SH-SY5Y (cell line): ENCODE measurements around the gene EXD3.
A peak's percentile ranks its signal among the peaks of the same experiment; 100 is the strongest.

ENCODE experiments used
- GATA2 ChIP-seq: IDR thresholded peaks from 2 replicates; pipeline ENCODE4 v1.6.1; 2011; ENCODE audit warnings: mild to moderate bottlenecking, low read depth, low read length
- GATA3 ChIP-seq: IDR thresholded peaks from 2 replicates; pipeline ENCODE4 v1.6.1; 2011; ENCODE audit warnings: low read depth, mild to moderate bottlenecking, low read length, moderate library complexity

DNA sequence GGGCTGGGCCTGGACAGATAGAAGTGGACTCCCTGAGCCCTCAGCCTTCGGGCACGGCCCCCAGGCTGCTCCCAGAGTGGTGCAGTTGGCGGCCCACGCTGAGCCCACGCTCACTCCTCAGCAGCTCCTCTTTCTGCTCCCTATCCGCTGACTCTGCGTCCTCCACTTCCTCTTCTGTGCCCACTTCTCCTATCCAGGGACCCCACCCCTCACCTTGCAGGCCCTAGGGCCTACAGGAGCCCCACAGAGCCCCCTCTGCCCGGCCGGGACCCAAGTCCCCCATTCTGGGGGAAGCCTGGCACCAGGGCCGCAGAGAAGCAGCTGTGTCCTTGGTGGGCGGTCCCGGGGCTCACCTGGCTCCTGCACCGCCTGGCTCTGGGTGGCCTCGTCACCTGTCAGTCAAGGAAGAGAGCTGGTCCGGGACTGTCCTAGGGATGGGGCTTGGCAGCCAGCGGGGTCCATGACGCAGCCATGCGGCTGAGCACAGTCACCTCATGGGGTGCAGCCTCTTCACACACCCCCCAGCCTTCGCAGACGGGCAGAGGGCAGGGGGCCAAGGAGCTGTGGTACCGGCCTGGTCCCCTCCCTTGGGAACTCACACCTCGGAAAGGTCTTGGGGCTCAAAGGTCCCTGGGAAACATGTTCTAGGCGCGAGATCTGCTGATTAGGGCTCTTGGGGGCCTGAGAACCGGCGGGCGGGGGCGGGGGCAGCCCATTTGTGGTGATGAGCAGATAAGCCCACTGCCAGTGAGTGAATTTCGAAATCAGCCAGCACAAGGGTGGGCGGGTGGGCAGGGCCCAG lies 115.5 kb downstream of the EXD3 start:
- TF ChIP-seq GATA3: no peak
- TF ChIP-seq GATA2: peak; percentile 63
